Measurements from ENCODE around the gene VPREB3. TPM values are rescaled to one million over a fixed set of nuclear protein-coding genes. Genes with fewer than 3 reads are reported as not detected.

Gene VPREB3
- polyA plus RNA-seq, 1 of the 3 experiments (the other 2 are of a cell fraction), result not detected

DNA sequence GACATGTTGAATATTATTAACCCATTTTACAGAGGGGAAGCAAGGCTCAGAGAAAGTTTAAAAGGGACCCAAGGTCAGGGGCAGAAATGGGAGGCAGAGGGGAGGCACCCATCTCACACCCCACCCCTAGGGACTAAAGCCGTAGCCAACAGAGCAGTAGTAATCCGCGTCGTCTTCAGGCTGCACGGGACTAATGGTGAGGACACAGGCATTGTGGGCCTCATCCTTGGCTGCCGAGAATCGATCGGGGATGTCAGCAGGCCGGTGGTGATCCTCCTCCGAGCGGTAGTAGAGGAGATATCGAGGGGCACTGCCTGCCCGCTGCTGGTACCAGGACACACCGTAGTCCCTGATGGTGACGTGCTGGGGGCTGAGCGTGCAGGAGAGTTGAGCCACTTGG is 1.5 kb downstream of the VPREB3 start:
- no peak for DNase-seq
- Histone ChIP-seq H3K4me1 (ENCODE audit: control insufficient read depth in 1 of 2, insufficient read depth in 2 of 2, low read depth in 1 of 2, low read length in 1 of 2) (peaks cover 0 to 10% of the 10 kb centered on the region in 2 experiments; a peak in 2 of 4 replicates), H3K9ac (no peak overlapping the region), H3K9me3 (no peaks in the 10 kb centered on the region), H3K27ac (ENCODE audit: low read depth in 2 of 2, low read length in 1 of 2) (no peak overlapping the region), H4K20me1 (ENCODE audit: insufficient read depth) (no peaks in the 10 kb centered on the region), H3K36me3 (replicated peaks in 1 of 2; ENCODE audit: control insufficient read depth in 1 of 2, insufficient read depth in 2 of 2, low read length in 1 of 2) (no peaks in the 10 kb centered on the region), H3K79me2 (ENCODE audit: insufficient read depth) (peaks cover 22% of the 10 kb centered on the region), H2AFZ (ENCODE audit: low read depth) (no peak overlapping the region), H3K27me3 (ENCODE audit: insufficient read depth) (no peaks in the 10 kb centered on the region), H3K4me3 (ENCODE audit: low read depth in 2 of 2, low read length in 1 of 2) (no peak overlapping the region), H3F3A (replicated peaks; ENCODE audit: insufficient read depth) (no peaks in the 10 kb centered on the region), H3K4me2 (no peak overlapping the region), H3K9me2 (no peaks in the 10 kb centered on the region)
- no peak for TF ChIP-seq GABPA (IDR thresholded peaks at IDR 0.05; ENCODE audit: low read depth)
- TF ChIP-seq RFX5 (IDR thresholded peaks at IDR 0.05; ENCODE audit: low read length), result no peak
- no peak for TF ChIP-seq USF2 (IDR thresholded peaks at IDR 0.05; ENCODE audit: borderline replicate concordance, low read depth, low read length)
- no peak for TF ChIP-seq RXRA (IDR thresholded peaks at IDR 0.05; ENCODE audit: borderline replicate concordance, low read depth)
- TF ChIP-seq NFIC (IDR thresholded peaks at IDR 0.05; ENCODE audit: borderline replicate concordance), result no peak
- no peak for TF ChIP-seq SMC3 (IDR thresholded peaks at IDR 0.05; ENCODE audit: low read depth, low read length)
- ChIA-PET CTCF (interaction anchor here (1.9 to 2.7 kb wide), 2 partner anchors 15 to 97 kb away, joined by 4 to 6 read pairs; partner anchors contain the start of gene CHCHD10), POLR2A (no interaction called here)
- WGBS (ENCODE audit: low lambda C conversion rate), result 95% methylated on average over 13 of the region's 16 CpGs

DNA sequence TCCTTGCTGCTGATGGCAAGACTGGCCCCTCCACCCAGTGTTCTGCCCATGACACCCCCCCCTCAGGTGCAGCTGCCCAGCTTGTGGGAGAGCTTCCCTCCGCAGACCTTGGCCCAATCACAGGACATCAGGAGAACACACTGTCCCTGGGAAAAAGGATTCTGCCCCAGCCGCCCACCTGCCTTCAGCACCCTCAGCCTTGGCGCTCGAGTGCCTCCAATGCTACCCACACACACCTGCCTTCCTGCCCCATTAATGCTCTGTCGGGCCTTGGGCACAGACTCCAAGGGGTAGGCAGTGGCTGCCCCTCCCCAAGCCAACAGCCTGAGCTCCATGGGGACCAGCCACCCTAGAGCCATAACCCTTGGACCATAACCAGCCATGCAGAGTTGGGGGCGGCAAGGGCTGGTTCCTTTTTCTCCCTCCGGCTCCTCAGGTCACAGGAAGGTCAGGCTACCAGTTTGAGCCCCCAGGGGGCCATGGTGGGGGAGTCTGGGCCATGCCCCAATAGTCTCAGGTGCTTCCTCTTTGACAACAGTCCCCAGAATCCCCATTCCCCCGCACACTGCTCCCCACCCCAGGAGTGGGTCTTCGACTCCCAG is 2.0 kb downstream of the VPREB3 start:
- Histone ChIP-seq H3K4me3 (ENCODE audit: low read depth in 2 of 2, low read length in 1 of 2) (no peak overlapping the region), H3K79me2 (ENCODE audit: insufficient read depth) (peaks cover 23% of the 10 kb centered on the region), H3K36me3 (replicated peaks in 1 of 2; ENCODE audit: control insufficient read depth in 1 of 2, insufficient read depth in 2 of 2, low read length in 1 of 2) (no peaks in the 10 kb centered on the region), H3K27me3 (ENCODE audit: insufficient read depth) (no peaks in the 10 kb centered on the region), H2AFZ (ENCODE audit: low read depth) (no peak overlapping the region), H3K9me2 (no peaks in the 10 kb centered on the region), H3K4me1 (ENCODE audit: control insufficient read depth in 1 of 2, insufficient read depth in 2 of 2, low read depth in 1 of 2, low read length in 1 of 2) (peaks cover 0 to 10% of the 10 kb centered on the region in 2 experiments; a peak in 2 of 4 replicates), H3K9ac (no peak overlapping the region), H3F3A (replicated peaks; ENCODE audit: insufficient read depth) (no peaks in the 10 kb centered on the region), H3K9me3 (no peaks in the 10 kb centered on the region), H3K27ac (ENCODE audit: low read depth in 2 of 2, low read length in 1 of 2) (no peak overlapping the region), H3K4me2 (no peak overlapping the region), H4K20me1 (ENCODE audit: insufficient read depth) (no peaks in the 10 kb centered on the region)
- 98% methylated on average over 9 of the region's 9 CpGs for WGBS (ENCODE audit: low lambda C conversion rate)
- peak; percentile 30 for DNase-seq
- CTCF ChIA-PET, result interaction anchor here (1.9 to 2.7 kb wide), 2 partner anchors 15 to 98 kb away, joined by 4 to 6 read pairs; partner anchors contain the start of gene CHCHD10
- POLR2A ChIA-PET, result interaction anchor here (1.0 kb wide), 1 partner anchor 106 kb away, joined by 4 read pairs; the partner anchor contains the start of gene SLC2A11
- TF ChIP-seq SIN3A (IDR thresholded peaks at IDR 0.05; ENCODE audit: borderline replicate concordance, low read depth, low read length) (no peak), NRF1 (IDR thresholded peaks at IDR 0.05; ENCODE audit: low read depth, low read length) (no peak), POLR2AphosphoS5 (IDR thresholded peaks at IDR 0.05; ENCODE audit: low read depth, low read length) (no peak), REST (IDR thresholded peaks at IDR 0.05; ENCODE audit: low read depth, low read length) (no peak), RXRA (IDR thresholded peaks at IDR 0.05; ENCODE audit: borderline replicate concordance, low read depth) (no peak), RCOR1 (IDR thresholded peaks at IDR 0.05; ENCODE audit: low read length) (no peak), JUND (IDR thresholded peaks at IDR 0.05) (no peak), TAF1 (IDR thresholded peaks at IDR 0.05; ENCODE audit: borderline replicate concordance, low read depth, low read length) (no peak), CHD2 (IDR thresholded peaks at IDR 0.05; ENCODE audit: low read length, partially characterized antibody) (no peak), NFIC (IDR thresholded peaks at IDR 0.05; ENCODE audit: borderline replicate concordance) (no peak), FOXM1 (IDR thresholded peaks at IDR 0.05; ENCODE audit: low read depth) (no peak), FOSL2 (IDR thresholded peaks at IDR 0.05; ENCODE audit: borderline replicate concordance, low read depth) (no peak)
- TF ChIP-seq, protein P1, sequence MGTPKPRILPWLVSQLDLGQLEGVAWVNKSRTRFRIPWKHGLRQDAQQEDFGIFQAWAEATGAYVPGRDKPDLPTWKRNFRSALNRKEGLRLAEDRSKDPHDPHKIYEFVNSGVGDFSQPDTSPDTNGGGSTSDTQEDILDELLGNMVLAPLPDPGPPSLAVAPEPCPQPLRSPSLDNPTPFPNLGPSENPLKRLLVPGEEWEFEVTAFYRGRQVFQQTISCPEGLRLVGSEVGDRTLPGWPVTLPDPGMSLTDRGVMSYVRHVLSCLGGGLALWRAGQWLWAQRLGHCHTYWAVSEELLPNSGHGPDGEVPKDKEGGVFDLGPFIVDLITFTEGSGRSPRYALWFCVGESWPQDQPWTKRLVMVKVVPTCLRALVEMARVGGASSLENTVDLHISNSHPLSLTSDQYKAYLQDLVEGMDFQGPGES (IDR thresholded peaks at IDR 0.05; ENCODE audit: low read depth, low read length), result no peak
- TF ChIP-seq, protein P2, sequence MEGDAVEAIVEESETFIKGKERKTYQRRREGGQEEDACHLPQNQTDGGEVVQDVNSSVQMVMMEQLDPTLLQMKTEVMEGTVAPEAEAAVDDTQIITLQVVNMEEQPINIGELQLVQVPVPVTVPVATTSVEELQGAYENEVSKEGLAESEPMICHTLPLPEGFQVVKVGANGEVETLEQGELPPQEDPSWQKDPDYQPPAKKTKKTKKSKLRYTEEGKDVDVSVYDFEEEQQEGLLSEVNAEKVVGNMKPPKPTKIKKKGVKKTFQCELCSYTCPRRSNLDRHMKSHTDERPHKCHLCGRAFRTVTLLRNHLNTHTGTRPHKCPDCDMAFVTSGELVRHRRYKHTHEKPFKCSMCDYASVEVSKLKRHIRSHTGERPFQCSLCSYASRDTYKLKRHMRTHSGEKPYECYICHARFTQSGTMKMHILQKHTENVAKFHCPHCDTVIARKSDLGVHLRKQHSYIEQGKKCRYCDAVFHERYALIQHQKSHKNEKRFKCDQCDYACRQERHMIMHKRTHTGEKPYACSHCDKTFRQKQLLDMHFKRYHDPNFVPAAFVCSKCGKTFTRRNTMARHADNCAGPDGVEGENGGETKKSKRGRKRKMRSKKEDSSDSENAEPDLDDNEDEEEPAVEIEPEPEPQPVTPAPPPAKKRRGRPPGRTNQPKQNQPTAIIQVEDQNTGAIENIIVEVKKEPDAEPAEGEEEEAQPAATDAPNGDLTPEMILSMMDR (IDR thresholded peaks at IDR 0.05), result no peak
- TF ChIP-seq, protein P3, sequence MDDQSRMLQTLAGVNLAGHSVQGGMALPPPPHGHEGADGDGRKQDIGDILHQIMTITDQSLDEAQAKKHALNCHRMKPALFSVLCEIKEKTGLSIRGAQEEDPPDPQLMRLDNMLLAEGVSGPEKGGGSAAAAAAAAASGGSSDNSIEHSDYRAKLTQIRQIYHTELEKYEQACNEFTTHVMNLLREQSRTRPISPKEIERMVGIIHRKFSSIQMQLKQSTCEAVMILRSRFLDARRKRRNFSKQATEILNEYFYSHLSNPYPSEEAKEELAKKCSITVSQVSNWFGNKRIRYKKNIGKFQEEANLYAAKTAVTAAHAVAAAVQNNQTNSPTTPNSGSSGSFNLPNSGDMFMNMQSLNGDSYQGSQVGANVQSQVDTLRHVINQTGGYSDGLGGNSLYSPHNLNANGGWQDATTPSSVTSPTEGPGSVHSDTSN (IDR thresholded peaks at IDR 0.05), result no peak
